Stimulated activated naive CD8-positive, alpha-beta T cell treated with anti-CD3 and anti-CD28 coated beads, Interleukin-15, Interleukin-2, amounts not matched to agents 100 U/mL and 50 U/mL, for 24 hours (primary cell): ENCODE data around the gene S1PR1.

Experiments
- ATAC-seq: fragments of 150-1000 bp; cut with Tn5 transposase; one replicate; pipeline ENCODE4 v1.10.0; 2021
- DNase-seq: peaks from one replicate; pipeline ENCODE4 v3.0.0; 2021

Gene S1PR1

DNA sequence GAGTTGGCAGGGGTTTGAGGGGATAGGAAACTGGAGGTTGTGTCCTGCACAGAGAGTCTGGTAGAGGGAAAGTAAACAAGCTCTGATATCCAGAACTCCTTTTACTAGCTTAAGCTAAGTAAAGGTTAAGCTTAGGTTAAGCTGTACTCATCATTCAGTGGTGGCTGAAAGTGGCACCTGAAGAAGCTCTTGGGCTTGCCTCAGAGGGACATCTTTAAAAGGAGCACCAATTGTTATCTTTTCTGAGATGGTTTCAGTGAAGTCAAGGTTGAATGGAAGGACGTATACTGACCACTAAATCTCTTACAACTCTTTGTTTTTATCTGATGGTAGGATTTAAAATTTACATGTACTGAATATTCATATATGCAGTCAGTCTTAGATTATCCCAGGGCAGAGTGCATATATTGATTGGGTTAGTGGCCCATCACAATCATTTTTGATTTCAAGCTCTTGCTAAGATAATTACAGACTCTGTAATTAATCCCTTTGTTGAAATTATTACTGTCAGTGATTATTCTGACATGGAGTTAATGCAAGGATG is 43.3 kb downstream of the S1PR1 start:
- no peak for ATAC-seq
- no peak for DNase-seq

GRCh38 chr1:101280942-101281654 is 44.3 kb downstream of the S1PR1 start:
- ATAC-seq = no peak
- DNase-seq = no peak

GRCh38 chr1:101281751-101282150 is 44.9 kb downstream of the S1PR1 start:
- ATAC-seq (no peak), DNase-seq (no peak)

- ATAC-seq (no peak), DNase-seq (no peak)
Measured at GRCh38 chr1:101282314-101283038, 45.7 kb downstream of the S1PR1 start.

DNA sequence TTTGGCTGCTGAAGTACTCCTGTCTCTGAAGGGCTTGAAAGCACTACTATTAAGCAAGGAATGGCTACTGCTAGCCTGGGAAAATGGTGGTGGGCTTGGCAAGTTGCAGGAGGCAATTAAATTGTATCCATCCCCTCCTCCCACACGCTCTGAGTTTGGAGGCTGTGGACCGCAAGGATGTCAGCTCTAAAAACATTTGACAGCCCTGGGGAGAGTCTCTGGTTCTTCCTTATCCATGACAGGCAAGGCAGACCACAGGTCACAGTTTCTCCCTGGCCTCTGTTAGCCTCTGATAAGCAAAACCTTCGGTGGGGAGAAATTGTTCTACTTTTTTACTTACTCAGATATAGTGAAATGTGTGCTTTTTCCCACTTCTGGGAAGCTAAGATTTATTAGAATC is 46.6 kb downstream of the S1PR1 start:
- no peak for ATAC-seq
- no peak for DNase-seq

DNA sequence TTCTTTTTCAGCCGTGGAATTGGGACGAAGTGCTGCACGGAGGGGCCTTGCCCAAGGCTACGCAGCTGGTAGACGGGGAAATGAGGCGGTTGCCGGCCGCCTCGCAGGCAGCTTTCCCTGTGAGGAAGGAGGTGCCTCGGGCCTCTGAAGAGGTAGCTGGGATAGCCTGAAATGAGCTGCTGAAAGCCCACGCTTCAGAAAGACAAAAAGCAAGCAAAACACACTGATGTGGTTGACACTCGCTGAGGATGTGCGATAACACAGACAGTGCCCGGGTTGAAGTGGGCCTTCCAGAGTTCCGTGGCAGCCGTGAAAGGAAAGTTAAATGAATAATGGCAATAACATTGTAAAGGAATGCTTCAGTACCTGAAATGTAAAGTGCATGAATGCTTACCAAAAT is 47.2 kb downstream of the S1PR1 start:
- peak; percentile 52 for DNase-seq
- ATAC-seq = peak; percentile 58

DNA sequence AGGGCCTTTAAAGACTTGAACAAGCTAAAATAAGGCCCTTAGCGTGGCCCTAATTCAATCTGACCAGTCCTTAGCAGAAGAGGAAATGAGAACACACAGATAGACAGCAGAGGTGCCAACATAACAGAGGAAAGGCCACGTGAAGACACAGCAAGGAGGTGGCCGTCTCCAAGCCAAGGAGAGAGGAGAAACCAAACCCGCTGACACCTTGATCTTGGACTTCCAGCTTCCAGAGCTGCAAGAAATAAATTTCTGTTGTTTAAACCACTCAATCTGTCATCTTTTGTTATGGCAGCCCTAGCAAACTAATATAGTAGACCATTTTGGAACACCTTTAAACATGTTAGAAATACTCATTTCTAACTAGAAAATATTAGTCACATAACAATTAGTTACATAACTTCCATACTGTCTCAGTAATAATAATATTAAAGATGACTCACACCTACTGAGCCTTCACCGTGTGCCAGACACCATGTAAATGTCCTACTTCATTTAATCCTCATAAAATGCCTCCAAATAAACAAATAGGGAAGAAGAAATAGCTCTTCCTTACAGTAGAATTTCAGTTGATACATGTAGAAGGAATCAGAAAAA is 47.9 kb downstream of the S1PR1 start:
- DNase-seq = no peak
- ATAC-seq = no peak

- peak; percentile 20 for ATAC-seq
- DNase-seq = no peak
Measured at GRCh38 chr1:101285922-101286570, 49.2 kb downstream of the S1PR1 start.

- peak; percentile 44 for ATAC-seq
- DNase-seq = peak; percentile 62
Measured at GRCh38 chr1:101288491-101288944, 51.7 kb downstream of the S1PR1 start.

- ATAC-seq (no peak), DNase-seq (no peak)
Measured at GRCh38 chr1:101290119-101290921, 53.5 kb downstream of the S1PR1 start.
